Transverse colon (tissue), 4 donors: ENCODE results near the gene TMEM33.
"Not testable (repeated sequence)": the region's sequence is repeated elsewhere in the genome, so short reads cannot be mapped to it uniquely, and the experiment has no call there.

ENCODE experiments used
- EP300 ChIP-seq: sonication (generic); formaldehyde crosslinking; IDR thresholded peaks from one replicate; pipeline ENCODE4 v1.6.1; 2017; ENCODE audit warnings: antibody characterized with exemption, low read depth
- POLR2A ChIP-seq: fragments of 450-650 bp; IDR thresholded peaks from one replicate; pipeline ENCODE4 v1.6.1; 2016; ENCODE audit warnings: antibody characterized with exemption, mild to moderate bottlenecking, moderate library complexity
- POLR2AphosphoS5 ChIP-seq, 3 donors: sonication (generic); formaldehyde crosslinking; IDR thresholded peaks; one replicate each; pipeline ENCODE4 v1.6.1; 2016; ENCODE audit warnings: antibody characterized with exemption in 3 of 3
- TF ChIP-seq, protein P1 (sequence below), 5 experiments: fragments of 200-600 bp in 3 of 5; fragments of 450-650 bp in 2 of 5; sonication (generic) in 3 of 5; IDR thresholded peaks; 1 replicate in 2 of 5; 2 replicates in 3 of 5; pipeline ENCODE4 v1.5.1; 2016 to 2017; ENCODE audit warnings: antibody characterized with exemption in 5 of 5, inconsistent platforms in 3 of 5, mild to moderate bottlenecking in 2 of 5, moderate library complexity in 1 of 5

DNA sequence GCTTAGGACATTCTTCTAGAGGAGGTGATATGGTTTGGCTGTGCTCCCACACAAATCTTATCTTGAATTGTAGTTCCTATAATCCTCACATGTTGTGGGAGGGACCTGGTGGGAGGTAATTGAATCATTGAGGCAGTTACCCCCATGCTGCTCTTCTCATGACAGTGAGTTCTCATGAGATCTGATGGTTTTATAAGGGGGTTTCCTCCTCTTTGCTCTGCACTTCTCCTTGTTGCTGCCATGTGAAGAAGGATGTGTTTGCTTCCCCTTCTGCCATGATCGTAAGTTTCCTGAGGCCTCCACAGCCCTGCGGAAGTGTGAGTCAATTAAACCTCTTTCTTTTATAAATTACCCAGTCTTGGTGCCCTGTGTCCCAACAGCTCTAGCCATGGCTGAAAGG is 14.8 kb upstream of the TMEM33 start:
- TF ChIP-seq POLR2A; POLR2AphosphoS5 (IDR thresholded peaks at IDR 0.05); EP300: not testable (repeated sequence)
- TF ChIP-seq, protein P1, sequence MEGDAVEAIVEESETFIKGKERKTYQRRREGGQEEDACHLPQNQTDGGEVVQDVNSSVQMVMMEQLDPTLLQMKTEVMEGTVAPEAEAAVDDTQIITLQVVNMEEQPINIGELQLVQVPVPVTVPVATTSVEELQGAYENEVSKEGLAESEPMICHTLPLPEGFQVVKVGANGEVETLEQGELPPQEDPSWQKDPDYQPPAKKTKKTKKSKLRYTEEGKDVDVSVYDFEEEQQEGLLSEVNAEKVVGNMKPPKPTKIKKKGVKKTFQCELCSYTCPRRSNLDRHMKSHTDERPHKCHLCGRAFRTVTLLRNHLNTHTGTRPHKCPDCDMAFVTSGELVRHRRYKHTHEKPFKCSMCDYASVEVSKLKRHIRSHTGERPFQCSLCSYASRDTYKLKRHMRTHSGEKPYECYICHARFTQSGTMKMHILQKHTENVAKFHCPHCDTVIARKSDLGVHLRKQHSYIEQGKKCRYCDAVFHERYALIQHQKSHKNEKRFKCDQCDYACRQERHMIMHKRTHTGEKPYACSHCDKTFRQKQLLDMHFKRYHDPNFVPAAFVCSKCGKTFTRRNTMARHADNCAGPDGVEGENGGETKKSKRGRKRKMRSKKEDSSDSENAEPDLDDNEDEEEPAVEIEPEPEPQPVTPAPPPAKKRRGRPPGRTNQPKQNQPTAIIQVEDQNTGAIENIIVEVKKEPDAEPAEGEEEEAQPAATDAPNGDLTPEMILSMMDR (IDR thresholded peaks at IDR 0.05), result not testable (repeated sequence)
